GM19239 (cell line): ENCODE data around the gene NRSN2.
"Not testable (repeated sequence)": the region's sequence is repeated elsewhere in the genome, so short reads cannot be mapped to it uniquely, and the experiment has no call there.

ENCODE experiments used
- DNase-seq: peaks from one replicate; pipeline ENCODE4 v3.0.0; 2011; ENCODE audit warnings: low spot score; ENCODE audit not compliant: insufficient read length
- FAIRE-seq: peaks from 2 replicates; lab custom pipeline; 2011; peaks lifted over from hg19 to GRCh38; lab: Jason Lieb, UNC

Gene NRSN2

DNA sequence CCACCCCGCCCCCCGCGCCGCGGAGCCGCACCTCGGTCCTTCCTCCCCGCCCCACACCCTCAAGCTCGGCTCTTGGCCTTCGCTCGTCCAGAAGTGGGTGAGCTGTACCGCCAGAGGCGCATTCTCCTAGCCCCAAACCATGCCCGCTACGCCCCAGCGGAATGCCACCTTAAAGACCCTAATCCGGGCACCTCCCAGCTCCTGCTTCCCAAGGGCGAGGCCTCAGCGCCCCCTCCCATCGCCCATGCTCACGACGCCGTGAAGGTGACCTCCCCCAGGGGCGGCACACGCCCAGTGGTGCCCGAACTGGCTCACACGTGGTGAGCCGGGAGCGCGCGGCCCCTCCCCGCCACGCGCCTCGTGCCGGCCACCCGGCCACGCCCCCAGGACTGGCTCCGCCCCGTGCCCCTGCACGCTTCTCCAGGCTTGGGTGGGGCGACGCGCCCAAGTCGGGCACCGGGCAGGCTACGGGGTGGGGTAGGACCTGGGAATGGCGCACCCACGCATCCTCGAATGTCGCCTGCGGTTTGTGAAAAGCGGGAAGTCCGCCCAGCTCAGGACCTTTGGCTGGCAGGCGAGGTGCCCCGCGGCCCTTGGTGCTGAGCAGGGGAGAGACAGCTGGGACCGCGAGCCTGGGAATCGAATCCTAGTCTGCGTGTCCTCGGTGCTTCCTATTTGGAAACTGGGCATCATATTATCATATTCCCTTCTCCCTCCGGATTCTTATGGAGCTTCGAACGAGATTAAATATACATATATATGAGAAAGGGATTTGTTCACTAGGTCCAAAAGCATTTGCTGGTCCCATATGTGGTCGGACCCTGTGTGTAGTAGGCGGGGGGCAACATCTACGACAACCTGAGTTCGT is 22.5 kb upstream of the NRSN2 start:
- peak; percentile 89 for DNase-seq

DNA sequence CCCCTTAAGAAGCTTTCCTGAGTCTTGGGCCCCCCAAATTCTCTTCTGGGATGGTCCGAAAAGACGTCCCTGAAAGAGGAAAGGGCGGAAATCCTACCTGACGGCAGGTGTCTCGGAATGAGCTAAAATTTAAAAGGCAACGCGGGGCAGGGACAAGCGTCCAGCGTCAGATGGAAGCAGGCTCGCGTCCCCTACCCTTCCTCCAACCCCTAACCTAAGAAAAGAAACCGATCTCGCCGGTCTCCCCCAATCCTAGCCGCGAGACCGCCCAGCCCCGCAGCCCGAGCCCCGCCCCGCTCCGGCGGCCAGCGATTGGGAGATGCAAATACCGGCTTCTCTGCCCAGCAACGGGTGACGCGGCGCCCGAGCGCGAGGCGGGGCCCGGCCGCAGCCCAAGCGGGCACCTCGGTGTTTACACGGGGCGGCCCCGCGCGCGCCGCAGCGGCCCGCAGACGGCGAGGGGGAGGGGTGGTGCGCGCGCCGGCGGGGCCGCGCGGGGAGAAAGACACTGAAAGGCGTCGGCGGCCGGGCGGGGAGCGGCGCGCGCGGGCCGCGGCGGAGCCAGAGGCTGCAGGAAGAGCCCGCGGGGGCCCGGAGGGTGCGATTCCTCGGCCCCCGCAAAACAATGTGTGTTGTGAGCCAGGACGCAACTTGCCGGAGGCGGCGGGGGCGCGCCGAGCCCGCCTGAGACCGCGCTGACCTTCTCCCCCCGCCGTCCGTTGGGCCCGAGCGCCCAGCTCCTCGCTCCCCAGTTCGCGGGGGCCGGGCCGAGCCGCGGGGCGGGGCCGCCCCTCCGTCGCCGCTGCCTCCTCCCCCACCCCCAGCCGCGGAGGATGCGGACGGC is 21.6 kb upstream of the NRSN2 start, which contains the start of gene SOX12:
SOX12 (plus strand) TSS at position 508 of the 844 bp plus-strand sequence. CDS start 373 bp downstream, outside the sequence.
- FAIRE-seq = peak; percentile 71
- DNase-seq = peak; percentile 95

More for the DNA sequence above, 22.5 kb upstream of the NRSN2 start:
- FAIRE-seq = peak; percentile 97

DNA sequence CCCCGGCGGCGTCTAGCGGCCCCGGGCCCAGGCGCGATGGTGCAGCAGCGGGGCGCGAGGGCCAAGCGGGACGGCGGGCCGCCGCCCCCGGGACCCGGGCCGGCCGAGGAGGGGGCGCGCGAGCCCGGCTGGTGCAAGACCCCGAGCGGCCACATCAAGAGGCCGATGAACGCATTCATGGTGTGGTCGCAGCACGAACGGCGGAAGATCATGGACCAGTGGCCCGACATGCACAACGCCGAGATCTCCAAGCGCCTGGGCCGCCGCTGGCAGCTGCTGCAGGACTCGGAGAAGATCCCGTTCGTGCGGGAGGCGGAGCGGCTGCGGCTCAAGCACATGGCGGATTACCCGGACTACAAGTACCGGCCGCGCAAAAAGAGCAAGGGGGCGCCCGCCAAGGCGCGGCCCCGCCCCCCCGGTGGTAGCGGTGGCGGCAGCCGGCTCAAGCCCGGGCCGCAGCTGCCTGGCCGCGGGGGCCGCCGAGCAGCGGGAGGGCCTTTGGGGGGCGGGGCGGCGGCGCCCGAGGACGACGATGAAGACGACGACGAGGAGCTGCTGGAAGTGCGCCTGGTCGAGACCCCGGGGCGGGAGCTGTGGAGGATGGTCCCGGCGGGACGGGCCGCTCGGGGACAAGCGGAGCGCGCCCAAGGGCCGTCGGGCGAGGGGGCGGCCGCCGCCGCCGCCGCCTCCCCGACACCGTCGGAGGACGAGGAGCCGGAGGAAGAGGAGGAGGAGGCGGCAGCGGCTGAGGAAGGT is 20.8 kb upstream of the NRSN2 start:
- FAIRE-seq (no peak), DNase-seq (peak; percentile 39)

- no peak for DNase-seq
- FAIRE-seq = no peak
These were observed 20.2 kb upstream of the NRSN2 start for GRCh38 chr20:326645-327185.

DNA sequence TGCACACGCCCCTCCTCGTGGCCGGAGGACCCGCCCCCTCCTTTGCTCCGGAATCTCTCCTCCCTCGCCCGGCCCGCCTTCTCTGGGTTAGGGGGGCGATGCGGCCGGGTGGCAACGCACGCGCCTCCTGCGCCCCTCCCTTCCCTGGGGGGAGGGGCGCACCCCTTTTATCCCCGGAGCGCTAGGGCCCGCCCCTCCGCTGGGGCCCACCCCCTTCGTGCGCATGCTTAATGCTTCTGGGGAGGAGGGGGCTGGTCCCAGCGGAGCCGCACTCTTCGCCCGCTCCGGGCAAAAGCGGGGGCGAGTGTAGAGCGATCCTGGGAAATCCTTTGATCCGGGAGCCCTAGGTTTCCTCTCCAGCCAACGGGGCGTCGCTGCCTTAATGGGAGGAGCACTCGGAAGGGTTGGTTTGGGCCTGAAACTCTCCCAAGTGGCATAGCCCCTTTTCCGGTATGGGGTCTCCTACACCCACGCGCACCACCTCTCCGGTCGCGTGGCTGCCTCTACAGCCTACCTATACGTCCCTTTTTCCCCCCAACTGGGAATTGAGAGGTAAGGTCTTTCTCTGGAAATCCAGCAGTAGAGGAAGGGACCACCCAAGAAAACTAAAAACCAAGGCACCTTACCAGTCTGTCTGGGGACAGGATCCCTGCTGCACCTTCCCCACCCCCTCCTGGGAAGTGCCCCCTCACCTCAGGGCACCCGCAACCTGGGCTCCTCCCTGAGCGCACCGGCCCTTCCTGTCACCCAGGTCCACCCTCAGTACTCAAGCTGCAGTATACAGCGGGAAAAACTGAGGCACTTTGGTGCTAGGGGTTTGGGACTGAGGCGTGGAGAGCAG is 19.5 kb upstream of the NRSN2 start:
- FAIRE-seq = peak; percentile 51
- peak; percentile 62 for DNase-seq

DNA sequence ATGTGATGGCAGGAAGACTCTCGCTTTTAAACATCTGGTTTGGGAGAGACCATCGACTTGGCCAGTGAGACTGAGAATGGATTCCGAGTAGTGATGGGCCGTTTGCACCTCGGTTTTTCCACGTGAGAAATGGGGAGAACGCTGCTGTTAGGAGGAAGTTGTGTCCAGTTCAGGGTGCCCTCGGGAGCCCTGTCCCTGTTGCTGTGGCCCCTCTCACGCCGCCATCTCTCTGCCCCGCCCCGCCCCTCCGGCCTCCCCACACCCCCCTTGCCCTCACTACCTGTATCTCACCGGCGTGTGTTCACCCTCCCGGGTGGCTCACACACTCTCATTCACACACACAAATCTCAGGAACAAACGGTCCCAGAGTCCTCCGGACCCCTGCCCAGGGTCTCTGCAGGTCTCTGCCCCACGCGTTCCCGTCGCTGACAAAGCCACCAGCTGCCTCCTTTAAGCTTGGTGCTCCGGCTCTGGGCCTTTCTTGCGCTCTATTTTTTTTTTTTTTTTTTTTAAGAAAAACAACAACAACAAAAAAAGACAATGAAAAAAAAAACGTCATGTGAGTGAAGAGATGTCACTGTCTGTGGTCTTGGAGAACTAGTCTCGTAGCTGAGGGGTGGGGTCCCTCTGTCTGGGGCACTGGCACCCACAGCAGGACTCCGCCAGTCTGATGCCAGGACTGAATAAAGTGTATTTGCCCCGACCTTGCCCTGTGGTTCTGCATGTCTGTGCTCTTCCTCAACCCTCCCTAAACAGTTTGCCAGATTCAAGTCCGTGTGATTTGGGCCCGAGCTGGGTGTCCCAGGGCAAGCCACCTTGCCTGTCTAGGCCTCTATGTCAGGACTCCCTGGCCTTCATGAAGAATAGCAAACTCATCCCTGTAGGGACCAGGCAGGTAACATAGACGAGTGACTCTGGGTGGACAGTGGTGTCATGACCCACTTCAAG is 18.6 kb upstream of the NRSN2 start:
- FAIRE-seq (no peak), DNase-seq (no peak)

GRCh38 chr20:328975-329695 is 17.8 kb upstream of the NRSN2 start:
- FAIRE-seq (no peak), DNase-seq (no peak)

DNA sequence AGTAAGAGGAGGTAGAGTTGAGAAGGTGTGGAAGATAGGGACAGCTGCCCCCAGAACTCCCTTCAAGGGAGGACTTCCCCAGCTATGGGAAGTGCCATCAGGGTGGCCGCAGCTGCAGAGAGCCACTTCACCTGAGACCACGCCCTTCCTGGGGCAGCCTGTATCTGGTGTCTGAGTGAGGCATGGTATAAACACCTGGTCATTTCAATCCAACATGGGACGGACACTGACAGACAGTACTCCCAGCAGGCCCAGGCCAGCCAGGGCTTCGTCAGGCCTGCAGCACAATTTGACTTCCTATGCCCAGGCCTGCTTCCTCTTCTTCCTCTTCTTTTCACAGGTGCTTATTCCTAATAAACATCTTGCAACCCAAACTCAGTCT is 17.1 kb upstream of the NRSN2 start:
- FAIRE-seq (no peak), DNase-seq (no peak)

DNA sequence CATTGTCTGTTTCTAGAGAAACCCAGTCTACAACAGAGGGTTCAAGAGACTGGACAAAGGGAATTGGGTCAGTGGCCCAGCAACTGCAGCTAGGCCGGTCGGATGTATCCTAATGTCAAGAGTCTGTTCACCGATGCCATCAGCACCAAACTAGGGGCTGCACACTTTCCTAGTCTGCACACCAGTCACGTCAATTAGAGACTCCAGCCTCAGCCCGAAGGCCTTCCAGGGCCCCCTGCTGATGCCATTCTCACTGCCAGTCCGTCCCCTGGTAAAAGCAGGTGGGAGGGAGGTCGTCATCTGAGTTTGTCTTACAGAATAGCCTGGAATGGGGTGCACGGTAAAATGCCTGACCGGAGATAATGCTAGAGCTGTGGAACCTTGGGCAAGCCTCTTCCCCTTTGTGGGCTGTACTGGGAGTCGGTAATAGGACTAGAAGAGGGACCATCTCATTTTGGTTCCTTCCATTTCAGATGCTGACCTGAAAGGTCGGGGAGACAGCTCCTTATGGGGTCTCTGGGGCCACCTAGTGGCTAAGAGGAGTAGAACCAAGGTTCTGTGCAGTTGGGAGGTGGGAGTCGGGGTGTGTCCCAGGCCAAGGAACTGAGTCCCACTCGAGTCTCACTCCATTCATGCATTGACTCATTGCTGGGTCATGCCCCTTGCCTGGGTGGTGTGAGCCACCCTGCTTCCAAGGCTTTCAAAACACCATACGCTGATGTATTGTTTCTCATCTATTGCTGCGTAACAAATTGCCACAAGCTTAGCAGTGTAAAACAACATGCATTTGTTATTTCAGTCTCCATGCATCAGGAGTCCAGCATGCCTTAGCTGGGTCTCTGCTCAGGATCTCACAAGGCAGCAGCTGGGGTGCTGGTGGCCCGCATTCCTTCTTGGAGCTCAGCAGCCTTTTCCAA is 16.4 kb upstream of the NRSN2 start:
- peak; percentile 97 for FAIRE-seq
- peak; percentile 67 for DNase-seq

- DNase-seq = no peak
- FAIRE-seq = no peak
These were observed 12.3 kb upstream of the NRSN2 start for GRCh38 chr20:334578-334977.

- DNase-seq, FAIRE-seq: not testable (repeated sequence)
These were observed 10.9 kb upstream of the NRSN2 start for GRCh38 chr20:336040-336439.

- no peak for DNase-seq
- no peak for FAIRE-seq
These were observed 5.2 kb upstream of the NRSN2 start for GRCh38 chr20:341682-342081.

GRCh38 chr20:343107-343506 is 3.8 kb upstream of the NRSN2 start:
- no peak for FAIRE-seq
- DNase-seq = no peak

DNA sequence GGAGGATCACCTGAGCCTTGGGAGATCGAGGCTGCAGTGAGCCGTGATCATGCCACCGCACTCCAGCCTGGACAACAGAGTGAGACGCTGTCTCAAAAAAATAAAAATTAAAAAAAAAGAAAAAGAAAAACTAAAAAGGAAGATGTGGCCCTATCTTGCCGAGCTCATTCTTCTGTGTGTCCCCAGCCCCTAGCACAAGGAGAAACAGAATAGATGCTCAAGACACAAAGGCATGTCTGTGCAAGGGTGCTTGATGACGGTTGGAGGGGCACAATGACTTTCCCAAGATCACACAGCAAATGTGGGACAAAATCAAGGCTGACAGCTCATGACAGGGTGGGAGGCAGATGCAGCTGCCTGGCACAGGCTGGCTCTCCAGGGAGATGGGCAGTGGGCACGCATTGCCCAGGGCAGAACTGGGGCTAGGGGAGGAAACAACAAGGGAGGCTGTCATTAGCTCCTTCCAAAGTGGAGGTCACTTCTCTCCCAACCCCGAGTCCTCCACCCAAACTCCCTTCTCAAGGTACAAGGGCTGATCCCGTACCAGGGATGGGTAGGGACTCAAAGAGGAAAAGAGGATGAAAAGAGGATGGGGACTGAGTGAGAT is 775 bp upstream of the NRSN2 start:
- no peak for FAIRE-seq
- DNase-seq = no peak

- no peak for FAIRE-seq
- DNase-seq = no peak
These were observed 367 bp downstream of the NRSN2 start for GRCh38 chr20:347317-347639.
